Panc1 (cell line): ENCODE measurements around the gene E2F8.

ENCODE experiments used
- CTCF ChIP-seq: fragments of 450-650 bp; IDR thresholded peaks from 2 replicates; pipeline ENCODE4 v1.5.1; 2017; ENCODE audit warnings: mild to moderate bottlenecking
- REST ChIP-seq, 2 experiments: IDR thresholded peaks; 2 replicates each; pipeline ENCODE4 v1.6.1; 2011 to 2012; ENCODE audit warnings: low read depth in 2 of 2, control low read depth in 1 of 2, low read length in 1 of 2, mild to moderate bottlenecking in 1 of 2, moderate library complexity in 1 of 2; ENCODE audit not compliant: insufficient read depth in 1 of 2

GRCh38 chr11:19185036-19185435 lies 55.7 kb downstream of the E2F8 start:
- TF ChIP-seq REST (IDR thresholded peaks at IDR 0.05; ENCODE audit: insufficient read depth in 1 of 2, low read depth in 2 of 2, low read length in 1 of 2) (no peak), CTCF (0 out of 2 replicates have a peak, but pooled peaks have one; percentile 4)
